Endothelial cell of umbilical vein (primary cell): Measurements from ENCODE around the gene FAM53A. TPM values are rescaled to one million over a fixed set of nuclear protein-coding genes. Genes with fewer than 3 reads are reported as not detected.

ENCODE experiments used
- BruUV-seq: library from RNA; stranded (reverse); fragments of 400-500 nt; replicated peaks from 2 replicates; lab custom pipeline; 2021; lab: Mats Ljungman, UMichigan
- CTCF ChIA-PET: fragments of 300-600, 350-600 bp; sonication (Branson Sonifier 250); formaldehyde crosslinking; loops from one replicate; lab custom pipeline; 2021; ENCODE audit warnings: antibody characterized with exemption, inconsistent platforms; lab: Charles Lee
- POLR2A ChIA-PET: fragments of 300-600, 350-600 bp; sonication (Branson Sonifier 250); formaldehyde crosslinking; loops from one replicate; lab custom pipeline; 2021; ENCODE audit warnings: antibody characterized with exemption, inconsistent platforms; lab: Charles Lee
- DNase-seq: peaks from one replicate; pipeline ENCODE4 v3.0.0-alpha.2; 2011; ENCODE audit warnings: low read depth, low spot score
- FAIRE-seq: peaks from 2 replicates; lab custom pipeline; 2011; peaks lifted over from hg19 to GRCh38; lab: Jason Lieb, UNC
- H2AFZ ChIP-seq: 2 replicates; pipeline ENCODE4 v1.6.0; 2012; ENCODE audit warnings: low read depth, low read length, control low read depth, inconsistent platforms
- H3K27ac ChIP-seq: 2 replicates; pipeline ENCODE4 v1.5.1; 2011; ENCODE audit warnings: low read depth, mild to moderate bottlenecking, control low read depth, low read length, moderate library complexity; ENCODE audit not compliant: insufficient read depth
- H3K27me3 ChIP-seq, 2 experiments: 2 replicates each; pipeline versions ENCODE4 v1.6.0 to v1.6.1; 2011; ENCODE audit warnings: low read length in 2 of 2, mixed read lengths in 1 of 2; ENCODE audit not compliant: control insufficient read depth in 2 of 2, insufficient read depth in 2 of 2
- H3K36me3 ChIP-seq, 2 experiments: 2 replicates in 1 of 2; 3 replicates in 1 of 2; pipeline ENCODE4 v1.5.1; 2011; ENCODE audit warnings: low read length in 2 of 2, mild to moderate bottlenecking in 1 of 2, moderate library complexity in 1 of 2; ENCODE audit not compliant: control insufficient read depth in 2 of 2, insufficient read depth in 2 of 2; ENCODE audit errors: extremely low read depth in 1 of 2
- H3K4me1 ChIP-seq: 3 replicates; pipeline ENCODE4 v1.5.1; 2011; ENCODE audit warnings: mild to moderate bottlenecking, low read length; ENCODE audit not compliant: control insufficient read depth, insufficient read depth; ENCODE audit errors: extremely low read depth
- H3K4me2 ChIP-seq: 2 replicates; pipeline ENCODE4 v1.6.1; 2011; ENCODE audit warnings: low read length, control low read depth, mixed read lengths; ENCODE audit not compliant: insufficient read depth
- H3K4me3 ChIP-seq, 3 experiments: fragments of 200-600 bp in 1 of 3; sonication (generic), shearing (Covaris generic) in 1 of 3; replicated peaks in 1 of 3; 2 replicates each; pipeline ENCODE4 v1.5.1; 2011 to 2016; ENCODE audit warnings: control low read depth in 3 of 3, low read length in 3 of 3, mild to moderate bottlenecking in 2 of 3, inconsistent platforms in 1 of 3, low read depth in 1 of 3, moderate library complexity in 1 of 3; ENCODE audit not compliant: insufficient read depth in 1 of 3
- H3K79me2 ChIP-seq: 2 replicates; pipeline ENCODE4 v1.6.0; 2012; ENCODE audit warnings: low read length, inconsistent platforms; ENCODE audit not compliant: control insufficient read depth, insufficient read depth
- H3K9ac ChIP-seq: replicated peaks from 2 replicates; pipeline ENCODE3; 2011; ENCODE audit warnings: low read length, control low read depth; ENCODE audit not compliant: insufficient read depth; ENCODE audit errors: extremely low read depth
- H3K9me1 ChIP-seq: replicated peaks from 3 replicates; pipeline ENCODE4 v1.6.0; 2011; ENCODE audit warnings: mild to moderate bottlenecking, low read length; ENCODE audit not compliant: control insufficient read depth, insufficient read depth; ENCODE audit errors: extremely low read depth
- H3K9me3 ChIP-seq: replicated peaks from 2 replicates; pipeline ENCODE4 v1.5.1; 2012; ENCODE audit warnings: low read length, inconsistent platforms; ENCODE audit not compliant: control insufficient read depth, insufficient read depth
- H4K20me1 ChIP-seq: replicated peaks from 2 replicates; pipeline ENCODE3; 2011; ENCODE audit warnings: mild to moderate bottlenecking, low read length; ENCODE audit not compliant: control insufficient read depth, insufficient read depth; ENCODE audit errors: extremely low read depth
- CTCF ChIP-seq, 2 donors: IDR thresholded peaks; 1 replicate in 1 of 2; 2 replicates in 1 of 2; pipeline ENCODE4 v1.5.1; 2011; ENCODE audit warnings: low read length in 2 of 2, mild to moderate bottlenecking in 2 of 2, moderate library complexity in 2 of 2, control low read depth in 1 of 2, inconsistent platforms in 1 of 2, low read depth in 1 of 2; ENCODE audit not compliant: insufficient read depth in 1 of 2; ENCODE audit errors: extremely low read depth in 1 of 2
- EZH2 ChIP-seq: IDR thresholded peaks from 2 replicates; pipeline ENCODE4 v1.6.1; 2012; ENCODE audit warnings: borderline replicate concordance, low read depth, mild to moderate bottlenecking, moderate library complexity, low read length, inconsistent platforms; ENCODE audit not compliant: severe bottlenecking
- FOS ChIP-seq: IDR thresholded peaks from 2 replicates; pipeline ENCODE4 v1.6.1; 2011; ENCODE audit warnings: mild to moderate bottlenecking, low read length, moderate library complexity, borderline replicate concordance; ENCODE audit not compliant: insufficient read depth
- GATA2 ChIP-seq: IDR thresholded peaks from 2 replicates; pipeline ENCODE4 v1.7.0; 2011; ENCODE audit warnings: low read depth, mild to moderate bottlenecking, moderate library complexity, mixed read lengths, low read length; ENCODE audit not compliant: insufficient read length, insufficient read depth
- JUN ChIP-seq: IDR thresholded peaks from 2 replicates; pipeline ENCODE4 v1.6.1; 2011; ENCODE audit warnings: borderline replicate concordance, low read depth; ENCODE audit not compliant: insufficient read length, insufficient read depth
- MAX ChIP-seq: IDR thresholded peaks from 2 replicates; pipeline ENCODE4 v1.6.1; 2011; ENCODE audit not compliant: insufficient read depth, insufficient read length
- MYC ChIP-seq: IDR thresholded peaks from one replicate; pipeline ENCODE4 v1.6.1; 2011; ENCODE audit warnings: mild to moderate bottlenecking, low read depth, low read length
- POLR2A ChIP-seq: IDR thresholded peaks from 2 replicates; pipeline ENCODE4 v1.6.1; 2012; ENCODE audit warnings: low read depth, mild to moderate bottlenecking, control low read depth, low read length
- POLR2AphosphoS5 ChIP-seq: IDR thresholded peaks from 2 replicates; pipeline ENCODE4 v1.6.1; 2012; ENCODE audit warnings: low read depth, mild to moderate bottlenecking, control low read depth, low read length, moderate library complexity; ENCODE audit not compliant: insufficient read depth
- dilution Hi-C: fragments of 300-500 bp; cut with MboI; formaldehyde crosslinking; loops from one replicate; pipeline ENCODE4 v1.15.0; 2019; ENCODE audit warnings: low sequenced_read_pairs; ENCODE audit not compliant: extremely low pct_ligation_motif_present
- intact Hi-C: fragments of 100-400 bp; cut with micrococcal nuclease; formaldehyde crosslinking; loops from one replicate; pipeline ENCODE4 v1.10.0; 2022
- polyA plus RNA-seq, 4 experiments: library from polyadenylated mRNA; depleted of rRNA in 3 of 4; stranded (reverse) in 3 of 4; unstranded in 1 of 4; fragments of >200 nt; gene quantifications; 2 replicates each; pipeline versions ENCODE4 v1.2.1 to v1.2.3, GENCODE V29; 2011 to 2012; ENCODE audit warnings: missing spikeins in 1 of 4
- total RNA-seq: library from RNA; stranded (reverse); gene quantifications from 2 replicates; pipeline ENCODE4 v1.2.3, GENCODE V29; 2021

FAM53A gene
- total and polyA plus RNA-seq, 2 donors (not counting 3 experiments of a cell fraction or from before 2014, with no cell fraction given), result 1.3 to 1.7 TPM

GRCh38 chr4:1602655-1603412 is 81.3 kb downstream of the FAM53A start:
- Histone ChIP-seq H3K9me3 (no peaks in the 10 kb centered on the region), H3K4me3 (no peak overlapping the region), H3K9me1 (no peaks in the 10 kb centered on the region), H2AFZ (no peak overlapping the region), H3K4me2 (no peak overlapping the region), H3K9ac (no peak overlapping the region), H3K27ac (no peak overlapping the region), H3K27me3 (no peaks in the 10 kb centered on the region), H4K20me1 (no peaks in the 10 kb centered on the region), H3K36me3 (no peaks in the 10 kb centered on the region), H3K4me1 (no peaks in the 10 kb centered on the region), H3K79me2 (no peaks in the 10 kb centered on the region)
- BruUV-seq, result no TSS peak
- POLR2A ChIA-PET, result no interaction called here
- TF ChIP-seq MYC (no peak), JUN (no peak), GATA2 (no peak), POLR2A (no peak), POLR2AphosphoS5 (no peak), CTCF (IDR thresholded peaks at IDR 0.05; ENCODE audit: extremely low read depth in 1 of 2, insufficient read depth in 1 of 2, low read depth in 1 of 2, low read length in 2 of 2) (no peak), EZH2 (no peak), MAX (no peak), FOS (no peak)
- FAIRE-seq (no peak), DNase-seq (no peak)
- intact Hi-C loops, result no loop called here
- CTCF ChIA-PET, result no interaction called here
- dilution Hi-C loops, result no loop called here
